Activated CD4-positive, CD25-positive, alpha-beta regulatory T cell treated with anti-CD3 and anti-CD28 coated beads, Interleukin-2, amount 50 U/mL, for 72 hours (primary cell): ENCODE results near the gene DCUN1D3.
"Not testable (repeated sequence)": the region's sequence is repeated elsewhere in the genome, so short reads cannot be mapped to it uniquely, and the experiment has no call there.

Source experiments
- DNase-seq: peaks from one replicate; pipeline ENCODE4 v3.0.0; 2021

The DCUN1D3 gene

GRCh38 chr16:20886320-20886719 is 13.8 kb downstream of the DCUN1D3 start:
- DNase-seq, result no peak

GRCh38 chr16:20884240-20884556 is 16.0 kb downstream of the DCUN1D3 start:
- DNase-seq, result no peak

- DNase-seq, result no peak
These were observed 16.5 kb downstream of the DCUN1D3 start for GRCh38 chr16:20883554-20884239.

- no peak for DNase-seq
These were observed 18.7 kb downstream of the DCUN1D3 start for GRCh38 chr16:20881503-20881878.

- no peak for DNase-seq
These were observed 19.2 kb downstream of the DCUN1D3 start for GRCh38 chr16:20880867-20881502.

- DNase-seq, result no peak
These were observed 20.8 kb downstream of the DCUN1D3 start for GRCh38 chr16:20879175-20880040.

- DNase-seq, result no peak
These were observed 21.4 kb downstream of the DCUN1D3 start for GRCh38 chr16:20878682-20879147.

GRCh38 chr16:20875355-20875650 is 24.9 kb downstream of the DCUN1D3 start:
- no peak for DNase-seq

- DNase-seq, result no peak
These were observed 26.0 kb downstream of the DCUN1D3 start for GRCh38 chr16:20874088-20874581.

GRCh38 chr16:20873331-20873730 is 26.8 kb downstream of the DCUN1D3 start:
- DNase-seq, result no peak

- DNase-seq, result no peak
These were observed 28.0 kb downstream of the DCUN1D3 start for GRCh38 chr16:20871941-20872815.

- DNase-seq, result no peak
These were observed 28.9 kb downstream of the DCUN1D3 start for GRCh38 chr16:20871258-20871657.

GRCh38 chr16:20870122-20870820 is 29.9 kb downstream of the DCUN1D3 start:
- no peak for DNase-seq

GRCh38 chr16:20868890-20869289 is 31.3 kb downstream of the DCUN1D3 start:
- no peak for DNase-seq

GRCh38 chr16:20867585-20867984 is 32.6 kb downstream of the DCUN1D3 start:
- DNase-seq, result no peak

- DNase-seq, result no peak
These were observed 33.4 kb downstream of the DCUN1D3 start for GRCh38 chr16:20866801-20867200.

- DNase-seq, result no peak
These were observed 33.9 kb downstream of the DCUN1D3 start for GRCh38 chr16:20866145-20866772.

GRCh38 chr16:20865420-20866131 is 34.6 kb downstream of the DCUN1D3 start:
- DNase-seq, result no peak

- not testable (repeated sequence) for DNase-seq
These were observed 35.8 kb downstream of the DCUN1D3 start for GRCh38 chr16:20864376-20864775.

- no peak for DNase-seq
These were observed 37.8 kb downstream of the DCUN1D3 start for GRCh38 chr16:20862162-20862960.
